OCI-LY1 (cell line): Measurements from ENCODE around the gene BABAM2.

Experiments
- H2AFZ ChIP-seq: fragments of 200-600 bp; sonication (generic), shearing (Covaris generic); 2 replicates; pipeline ENCODE4 v1.6.0; 2014; ENCODE audit warnings: antibody characterized with exemption, mild to moderate bottlenecking, low read length
- H3F3A ChIP-seq: fragments of 200-600 bp; sonication (generic), shearing (Covaris generic); 2 replicates; pipeline ENCODE4 v1.6.0; 2014; ENCODE audit warnings: mild to moderate bottlenecking, antibody characterized with exemption, low read length, moderate library complexity; ENCODE audit not compliant: insufficient read depth
- H3K27ac ChIP-seq: fragments of 200-600 bp; sonication (generic); 2 replicates; pipeline ENCODE4 v1.5.1; 2014; ENCODE audit warnings: low read length, mixed run types, mild to moderate bottlenecking, low read depth; ENCODE audit not compliant: poor library complexity, severe bottlenecking
- H3K27me3 ChIP-seq: fragments of 200-600 bp; sonication (generic); 2 replicates; pipeline ENCODE4 v1.6.0; 2014; ENCODE audit warnings: antibody characterized with exemption, mild to moderate bottlenecking, low read length, moderate library complexity; ENCODE audit not compliant: insufficient read depth
- H3K36me3 ChIP-seq: fragments of 200-600 bp; sonication (generic); 2 replicates; pipeline ENCODE4 v1.6.1; 2014; ENCODE audit warnings: mild to moderate bottlenecking, antibody characterized with exemption, low read length, moderate library complexity, mixed read lengths; ENCODE audit not compliant: insufficient read depth
- H3K4me1 ChIP-seq: fragments of 200-600 bp; sonication (generic); 2 replicates; pipeline ENCODE4 v1.5.1; 2014; ENCODE audit warnings: mild to moderate bottlenecking, low read length, moderate library complexity; ENCODE audit not compliant: insufficient read depth, severe bottlenecking
- H3K4me2 ChIP-seq: fragments of 200-600 bp; sonication (generic), shearing (Covaris generic); 2 replicates; pipeline ENCODE4 v1.6.1; 2014; ENCODE audit warnings: low read length
- H3K4me3 ChIP-seq: fragments of 200-600 bp; sonication (generic); 2 replicates; pipeline ENCODE4 v1.5.1; 2014; ENCODE audit warnings: low read length, low read depth, mild to moderate bottlenecking, mixed read lengths; ENCODE audit not compliant: poor library complexity, severe bottlenecking
- H3K79me2 ChIP-seq: fragments of 200-600 bp; shearing (Covaris generic); 2 replicates; pipeline ENCODE4 v1.6.1; 2016; ENCODE audit warnings: mixed run types, low read length, mixed read lengths; ENCODE audit not compliant: insufficient read depth
- H3K9ac ChIP-seq: fragments of 200-600 bp; sonication (generic), shearing (Covaris generic); 2 replicates; pipeline ENCODE4 v1.6.1; 2014; ENCODE audit warnings: mild to moderate bottlenecking, low read length, mixed read lengths
- H3K9me2 ChIP-seq: fragments of 200-600 bp; sonication (generic), shearing (Covaris generic); 2 replicates; pipeline ENCODE4 v1.6.1; 2014; ENCODE audit warnings: low read depth, mild to moderate bottlenecking, low read length, mixed read lengths
- H3K9me3 ChIP-seq: fragments of 200-600 bp; shearing (Covaris generic); 2 replicates; pipeline ENCODE4 v1.6.1; 2014; ENCODE audit warnings: low read length, mixed read lengths
- H4K20me1 ChIP-seq: fragments of 200-600 bp; sonication (generic), shearing (Covaris generic); 2 replicates; pipeline ENCODE4 v1.6.0; 2016; ENCODE audit warnings: mild to moderate bottlenecking, low read length; ENCODE audit not compliant: insufficient read depth
- EZH2 ChIP-seq: fragments of 200-600 bp; sonication (generic), shearing (Covaris generic); IDR thresholded peaks from 2 replicates; pipeline ENCODE4 v1.8.0; 2017; ENCODE audit warnings: borderline replicate concordance, mixed run types, mild to moderate bottlenecking, antibody characterized with exemption, low read length, moderate library complexity, mixed read lengths
- TF ChIP-seq, protein P1 (sequence below): fragments of 200-600 bp; sonication (generic), shearing (Covaris generic); IDR thresholded peaks from 2 replicates; pipeline ENCODE4 v1.5.1; 2017; ENCODE audit warnings: mild to moderate bottlenecking, antibody characterized with exemption, low read length, moderate library complexity, mixed read lengths

The BABAM2 gene

DNA sequence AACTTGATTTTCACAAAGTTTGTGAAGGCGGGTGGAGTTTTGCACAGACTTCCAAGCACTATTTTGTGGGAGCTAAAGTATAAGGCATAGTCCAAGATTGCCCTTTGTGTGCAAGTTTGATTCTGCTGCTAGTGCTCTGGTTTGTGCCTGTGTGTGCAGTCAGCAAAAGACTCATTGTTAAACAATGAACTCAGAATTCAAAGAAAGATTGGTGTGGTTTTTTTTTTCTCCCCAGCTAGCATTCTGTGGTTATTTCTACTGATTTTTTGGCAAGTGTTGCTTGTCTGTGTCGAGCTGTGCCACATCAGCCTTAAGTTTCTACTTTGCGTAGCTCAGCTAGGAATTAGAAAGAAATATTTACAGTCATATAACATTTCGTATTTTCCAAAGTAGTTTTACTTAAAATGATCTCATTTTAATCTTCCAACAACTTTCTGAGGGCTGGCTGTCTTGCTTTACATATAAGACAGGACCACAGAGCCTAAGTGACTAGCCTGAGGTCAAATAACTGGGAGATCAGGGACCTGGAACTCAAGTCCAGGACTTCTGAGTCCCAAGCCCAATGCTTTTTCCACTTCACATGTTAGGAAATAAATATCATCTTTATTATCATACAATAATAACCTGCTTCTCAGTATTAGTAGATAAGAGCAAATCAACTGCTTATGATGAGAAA is 69.8 kb downstream of the BABAM2 start:
- no peak overlapping the region for H3K4me3 ChIP-seq
- H3K4me1 ChIP-seq, result no peaks in the 10 kb centered on the region

DNA sequence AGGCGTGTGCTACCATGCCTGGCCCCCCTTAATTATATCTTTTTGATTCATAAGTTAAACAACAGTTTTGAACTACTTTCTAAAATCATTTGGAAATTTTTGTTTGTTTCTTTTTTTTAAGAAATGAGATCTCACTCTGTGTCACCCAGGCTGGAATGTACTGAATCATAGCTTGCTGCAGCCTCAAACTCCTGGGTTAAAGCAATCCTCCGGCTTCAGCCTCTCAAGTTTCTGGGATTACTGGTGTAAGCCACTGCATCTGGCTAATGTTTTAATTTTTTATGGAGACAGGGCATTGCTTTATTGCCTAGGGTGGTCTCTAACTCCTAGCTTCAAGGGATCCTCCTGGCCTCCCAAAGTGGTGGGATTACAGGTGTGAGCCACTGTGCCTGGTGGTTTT is 71.5 kb downstream of the BABAM2 start:
- no peak for TF ChIP-seq EZH2
- TF ChIP-seq, protein P1, sequence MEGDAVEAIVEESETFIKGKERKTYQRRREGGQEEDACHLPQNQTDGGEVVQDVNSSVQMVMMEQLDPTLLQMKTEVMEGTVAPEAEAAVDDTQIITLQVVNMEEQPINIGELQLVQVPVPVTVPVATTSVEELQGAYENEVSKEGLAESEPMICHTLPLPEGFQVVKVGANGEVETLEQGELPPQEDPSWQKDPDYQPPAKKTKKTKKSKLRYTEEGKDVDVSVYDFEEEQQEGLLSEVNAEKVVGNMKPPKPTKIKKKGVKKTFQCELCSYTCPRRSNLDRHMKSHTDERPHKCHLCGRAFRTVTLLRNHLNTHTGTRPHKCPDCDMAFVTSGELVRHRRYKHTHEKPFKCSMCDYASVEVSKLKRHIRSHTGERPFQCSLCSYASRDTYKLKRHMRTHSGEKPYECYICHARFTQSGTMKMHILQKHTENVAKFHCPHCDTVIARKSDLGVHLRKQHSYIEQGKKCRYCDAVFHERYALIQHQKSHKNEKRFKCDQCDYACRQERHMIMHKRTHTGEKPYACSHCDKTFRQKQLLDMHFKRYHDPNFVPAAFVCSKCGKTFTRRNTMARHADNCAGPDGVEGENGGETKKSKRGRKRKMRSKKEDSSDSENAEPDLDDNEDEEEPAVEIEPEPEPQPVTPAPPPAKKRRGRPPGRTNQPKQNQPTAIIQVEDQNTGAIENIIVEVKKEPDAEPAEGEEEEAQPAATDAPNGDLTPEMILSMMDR, result no peak
- Histone ChIP-seq H2AFZ (no peak overlapping the region), H3K9ac (no peak overlapping the region), H3K9me3 (no peaks in the 10 kb centered on the region; the same call in 1 of the 2 replicates), H3K9me2 (no peaks in the 10 kb centered on the region), H3K27ac (no peak overlapping the region), H4K20me1 (no peaks in the 10 kb centered on the region), H3K4me3 (no peak overlapping the region), H3K36me3 (no peaks in the 10 kb centered on the region), H3K79me2 (no peaks in the 10 kb centered on the region), H3F3A (no peaks in the 10 kb centered on the region), H3K27me3 (no peaks in the 10 kb centered on the region), H3K4me2 (no peak overlapping the region), H3K4me1 (no peaks in the 10 kb centered on the region)

More for the DNA sequence above, 69.8 kb downstream of the BABAM2 start:
- Histone ChIP-seq H2AFZ (no peak overlapping the region), H3K79me2 (no peaks in the 10 kb centered on the region), H3K27me3 (no peaks in the 10 kb centered on the region), H3K4me2 (no peak overlapping the region), H3K36me3 (no peaks in the 10 kb centered on the region), H3F3A (no peaks in the 10 kb centered on the region), H3K9ac (no peak overlapping the region), H3K9me2 (no peaks in the 10 kb centered on the region), H3K27ac (no peak overlapping the region), H3K9me3 (no peaks in the 10 kb centered on the region; the same call in 1 of the 2 replicates), H4K20me1 (no peaks in the 10 kb centered on the region)
- TF ChIP-seq EZH2, result no peak
- TF ChIP-seq, protein P1, result no peak

DNA sequence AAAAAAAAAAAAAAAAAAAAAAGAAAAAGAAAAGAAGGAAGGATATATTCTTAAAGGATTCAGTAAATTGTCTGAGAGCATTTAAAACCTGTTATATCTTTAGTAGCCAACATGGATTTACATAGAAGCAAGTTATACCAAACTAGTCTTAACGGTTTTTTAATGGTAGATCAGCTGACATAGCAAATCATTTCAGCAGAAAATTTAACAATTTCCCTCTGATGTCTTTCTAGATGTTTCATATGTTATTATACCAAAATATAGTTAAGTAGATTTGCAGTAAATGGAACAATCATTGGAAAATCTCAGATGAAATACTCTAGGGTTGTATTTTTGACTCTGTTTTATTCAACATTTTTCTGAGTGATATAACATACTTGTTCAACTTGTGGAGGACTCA is 72.9 kb downstream of the BABAM2 start:
- H3K27me3 ChIP-seq, result no peaks in the 10 kb centered on the region
- H4K20me1 ChIP-seq, result no peaks in the 10 kb centered on the region
- no peak overlapping the region for H3K9ac ChIP-seq
- H3K4me3 ChIP-seq, result no peak overlapping the region
- H3K4me2 ChIP-seq, result no peak overlapping the region
- H3K79me2 ChIP-seq, result no peaks in the 10 kb centered on the region
- H3K36me3 ChIP-seq, result no peaks in the 10 kb centered on the region; the same call in 1 of the 2 replicates
- H3F3A ChIP-seq, result no peaks in the 10 kb centered on the region
- H3K9me3 ChIP-seq, result no peaks in the 10 kb centered on the region; the same call in 1 of the 2 replicates
- H3K27ac ChIP-seq, result no peak overlapping the region
- TF ChIP-seq EZH2, result no peak
- TF ChIP-seq, protein P1, result no peak
- H2AFZ ChIP-seq, result no peak overlapping the region
- no peaks in the 10 kb centered on the region for H3K9me2 ChIP-seq
- no peaks in the 10 kb centered on the region for H3K4me1 ChIP-seq
